MM.1S (cell line): ENCODE data around the gene SEC22C.

Experiments used
- DNase-seq: peaks from one replicate; pipeline ENCODE4 v3.0.0-alpha.2; 2015
- H2AFZ ChIP-seq: fragments of 300-600 bp; sonication (generic); 2 replicates; pipeline ENCODE4 v1.6.0; 2016; ENCODE audit warnings: antibody characterized with exemption, low read length
- H3F3A ChIP-seq: fragments of 300-600 bp; sonication (generic); 2 replicates; pipeline ENCODE4 v1.6.1; 2016; ENCODE audit warnings: mild to moderate bottlenecking, antibody characterized with exemption, low read length, moderate library complexity, mixed read lengths; ENCODE audit not compliant: insufficient read depth
- H3K27ac ChIP-seq: fragments of 300-600 bp; sonication (generic); 2 replicates; pipeline ENCODE4 v1.5.1; 2016; ENCODE audit warnings: mild to moderate bottlenecking, low read length
- H3K27me3 ChIP-seq: fragments of 300-600 bp; sonication (generic); replicated peaks from 2 replicates; pipeline ENCODE4 v1.6.0; 2016; ENCODE audit warnings: low read length; ENCODE audit not compliant: insufficient read depth
- H3K36me3 ChIP-seq: fragments of 300-600 bp; sonication (generic); replicated peaks from 2 replicates; pipeline ENCODE4 v1.6.1; 2016; ENCODE audit warnings: mild to moderate bottlenecking, low read length, mixed read lengths; ENCODE audit not compliant: insufficient read depth
- H3K4me1 ChIP-seq: fragments of 300-600 bp; sonication (generic); 2 replicates; pipeline ENCODE4 v1.6.1; 2016; ENCODE audit warnings: low read length, mixed read lengths
- H3K4me2 ChIP-seq: fragments of 300-600 bp; sonication (generic); 2 replicates; pipeline ENCODE4 v1.6.0; 2016; ENCODE audit warnings: low read depth, low read length
- H3K4me3 ChIP-seq: fragments of 300-600 bp; sonication (generic); 2 replicates; pipeline ENCODE4 v1.5.1; 2016; ENCODE audit warnings: low read length, mixed read lengths
- H3K79me2 ChIP-seq: fragments of 300-600 bp; sonication (generic); 2 replicates; pipeline ENCODE4 v1.6.1; 2016; ENCODE audit warnings: mixed run types, low read length, mixed read lengths
- H3K9ac ChIP-seq: fragments of 300-600 bp; sonication (generic); 2 replicates; pipeline ENCODE4 v1.6.1; 2016; ENCODE audit warnings: low read length, mixed read lengths
- H3K9me2 ChIP-seq: fragments of 300-600 bp; sonication (generic); replicated peaks from 2 replicates; pipeline ENCODE4 v1.6.1; 2016; ENCODE audit warnings: mild to moderate bottlenecking, low read length, mixed read lengths; ENCODE audit not compliant: insufficient read depth
- H3K9me3 ChIP-seq: fragments of 300-600 bp; sonication (generic); replicated peaks from 2 replicates; pipeline ENCODE4 v1.6.1; 2016; ENCODE audit warnings: mild to moderate bottlenecking, low read length, mixed read lengths; ENCODE audit not compliant: insufficient read depth
- H4K20me1 ChIP-seq: fragments of 300-600 bp; sonication (generic); 2 replicates; pipeline ENCODE4 v1.6.1; 2016; ENCODE audit warnings: mild to moderate bottlenecking, low read length, moderate library complexity, mixed read lengths; ENCODE audit not compliant: insufficient read depth
- CTCF ChIP-seq: fragments of 300-600 bp; sonication (generic); IDR thresholded peaks from 2 replicates; pipeline ENCODE4 v1.5.1; 2016; ENCODE audit warnings: antibody characterized with exemption, low read length, mixed read lengths
- EZH2 ChIP-seq: fragments of 300-600 bp; sonication (generic); optimal IDR thresholded peaks from 2 replicates; pipeline ENCODE3; 2017; ENCODE audit warnings: low read depth, mild to moderate bottlenecking, antibody characterized with exemption, low read length, mixed read lengths
- EZH2phosphoT487 ChIP-seq: fragments of 300-600 bp; sonication (generic); IDR thresholded peaks from 2 replicates; pipeline ENCODE4 v1.6.1; 2018; ENCODE audit warnings: antibody characterized with exemption, low read length

The SEC22C gene

GRCh38 chr3:42507761-42508335 lies 73.9 kb downstream of the SEC22C start:
- H3K9me2 ChIP-seq: no peaks in the 10 kb centered on the region

GRCh38 chr3:42507252-42507651 lies 74.5 kb downstream of the SEC22C start:
- H3F3A ChIP-seq: no peaks in the 10 kb centered on the region
- no peaks in the 10 kb centered on the region for H3K36me3 ChIP-seq
- H3K4me3 ChIP-seq: no peak overlapping the region
- no peaks in the 10 kb centered on the region for H4K20me1 ChIP-seq
- no peak overlapping the region for H3K9ac ChIP-seq
- no peak overlapping the region for H3K27ac ChIP-seq
- peaks cover 4% of the 10 kb centered on the region; the same call in 1 of the 2 replicates for H3K4me1 ChIP-seq
- H3K4me2 ChIP-seq: no peak overlapping the region
- no peak overlapping the region for H2AFZ ChIP-seq
- no peaks in the 10 kb centered on the region for H3K9me3 ChIP-seq
- TF ChIP-seq CTCF: no peak
- no peak for TF ChIP-seq EZH2
- TF ChIP-seq EZH2phosphoT487: no peak
- no peak for DNase-seq
- H3K9me2 ChIP-seq: no peaks in the 10 kb centered on the region
- no peaks in the 10 kb centered on the region for H3K27me3 ChIP-seq
- no peaks in the 10 kb centered on the region for H3K79me2 ChIP-seq

More at GRCh38 chr3:42507761-42508335, 73.9 kb downstream of the SEC22C start:
- H3K9ac ChIP-seq: no peak overlapping the region
- H3F3A ChIP-seq: no peaks in the 10 kb centered on the region
- H4K20me1 ChIP-seq: no peaks in the 10 kb centered on the region
- peaks cover 3% of the 10 kb centered on the region; the same call in 1 of the 2 replicates for H3K4me1 ChIP-seq
- TF ChIP-seq CTCF (no peak), EZH2phosphoT487 (no peak), EZH2 (no peak)
- H3K79me2 ChIP-seq: no peaks in the 10 kb centered on the region
- H3K27ac ChIP-seq: no peak overlapping the region
- H3K27me3 ChIP-seq: no peaks in the 10 kb centered on the region
- DNase-seq: no peak
- no peak overlapping the region for H3K4me3 ChIP-seq
- no peaks in the 10 kb centered on the region for H3K9me3 ChIP-seq
- no peak overlapping the region for H3K4me2 ChIP-seq
- H2AFZ ChIP-seq: no peak overlapping the region
- no peaks in the 10 kb centered on the region for H3K36me3 ChIP-seq

GRCh38 chr3:42505849-42506410 lies 75.8 kb downstream of the SEC22C start:
- Histone ChIP-seq H3K4me1 (peaks cover 4% of the 10 kb centered on the region; the same call in 1 of the 2 replicates), H4K20me1 (no peaks in the 10 kb centered on the region), H3K36me3 (no peaks in the 10 kb centered on the region), H3K27me3 (peaks cover 5% of the 10 kb centered on the region; the same call in 1 of the 2 replicates), H2AFZ (no peak overlapping the region), H3K9ac (no peak overlapping the region), H3K4me3 (no peak overlapping the region), H3F3A (no peaks in the 10 kb centered on the region), H3K79me2 (no peaks in the 10 kb centered on the region), H3K9me2 (no peaks in the 10 kb centered on the region), H3K9me3 (no peaks in the 10 kb centered on the region), H3K4me2 (no peak overlapping the region), H3K27ac (no peak overlapping the region)
- DNase-seq: no peak
- TF ChIP-seq CTCF (no peak), EZH2 (no peak), EZH2phosphoT487 (no peak)
